Calu3 (cell line): Measurements from ENCODE around the gene GGPS1. TPM values are rescaled to one million over a fixed set of nuclear protein-coding genes. Genes with fewer than 3 reads are reported as not detected.
A peak's percentile ranks its signal among the peaks of the same experiment; 100 is the strongest.

Source experiments
- BruUV-seq: library from RNA; stranded (reverse); fragments of 400-500 nt; replicated peaks from 2 replicates; lab custom pipeline; 2021; lab: Mats Ljungman, UMichigan
- CTCF ChIA-PET: fragments of 300-600 bp; sonication (Branson Sonifier 250); formaldehyde crosslinking; loops from one replicate; lab custom pipeline; 2022; ENCODE audit warnings: antibody characterized with exemption; lab: Charles Lee
- DNase-seq: peaks from one replicate; pipeline ENCODE4 v3.0.0; 2022
- H3K27ac Mint-ChIP-seq: one replicate; pipeline ENCODE4 v1.8.0; 2022; ENCODE audit warnings: mixed read lengths; ENCODE audit not compliant: unreplicated experiment
- H3K27me3 Mint-ChIP-seq: one replicate; pipeline ENCODE4 v1.8.0; 2022; ENCODE audit warnings: mixed read lengths; ENCODE audit not compliant: unreplicated experiment
- H3K36me3 Mint-ChIP-seq: one replicate; pipeline ENCODE4 v1.8.0; 2022; ENCODE audit warnings: mild to moderate bottlenecking, moderate library complexity, mixed read lengths; ENCODE audit not compliant: insufficient read depth, unreplicated experiment
- H3K4me1 Mint-ChIP-seq: one replicate; pipeline ENCODE4 v1.8.0; 2022; ENCODE audit warnings: mild to moderate bottlenecking, low read depth, mixed read lengths; ENCODE audit not compliant: unreplicated experiment
- H3K4me3 Mint-ChIP-seq: one replicate; pipeline ENCODE4 v1.8.0; 2022; ENCODE audit warnings: mild to moderate bottlenecking, low read depth, moderate library complexity, mixed read lengths; ENCODE audit not compliant: unreplicated experiment
- H3K9me3 Mint-ChIP-seq: one replicate; pipeline ENCODE4 v1.8.0; 2022; ENCODE audit warnings: low read depth, mixed read lengths; ENCODE audit not compliant: unreplicated experiment
- intact Hi-C: fragments of 100-400 bp; cut with micrococcal nuclease; formaldehyde crosslinking; loops from one replicate; pipeline ENCODE4 v1.10.0; 2022; ENCODE audit not compliant: unreplicated experiment
- total RNA-seq: library from RNA; stranded (reverse); gene quantifications from 2 replicates; pipeline ENCODE4 v1.2.3, GENCODE V29; 2022
- TF ChIP-seq, protein P1 (sequence below): fragments of 200-600 bp; IDR thresholded peaks from one replicate; pipeline ENCODE4 v1.8.0; 2022; ENCODE audit warnings: antibody characterized with exemption; ENCODE audit not compliant: unreplicated experiment

GGPS1 gene
- total RNA-seq, 1 experiment from 2014 or later = 40.5 TPM

DNA sequence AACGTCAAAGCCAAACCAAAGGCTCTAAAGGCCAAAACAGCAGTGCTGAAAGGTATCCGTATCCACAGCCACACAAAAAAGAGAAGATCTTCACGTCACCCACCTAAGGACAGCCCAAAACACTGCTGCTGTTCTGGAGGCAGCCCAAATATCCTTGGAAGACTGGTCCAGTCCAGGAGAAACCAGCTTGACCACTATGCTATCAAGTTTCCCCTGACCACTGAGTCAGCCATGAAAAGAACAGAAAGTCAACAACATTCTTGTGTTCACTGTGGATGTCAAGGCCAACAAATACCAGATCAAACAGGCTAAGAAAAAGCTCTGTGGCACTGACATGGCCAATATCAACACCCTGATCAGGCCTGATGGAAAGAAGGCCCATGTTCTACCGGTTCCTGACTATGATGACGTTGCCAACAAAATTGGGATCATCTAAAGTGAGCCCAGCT lies 32.4 kb upstream of the GGPS1 start:
- TF ChIP-seq, protein P1, sequence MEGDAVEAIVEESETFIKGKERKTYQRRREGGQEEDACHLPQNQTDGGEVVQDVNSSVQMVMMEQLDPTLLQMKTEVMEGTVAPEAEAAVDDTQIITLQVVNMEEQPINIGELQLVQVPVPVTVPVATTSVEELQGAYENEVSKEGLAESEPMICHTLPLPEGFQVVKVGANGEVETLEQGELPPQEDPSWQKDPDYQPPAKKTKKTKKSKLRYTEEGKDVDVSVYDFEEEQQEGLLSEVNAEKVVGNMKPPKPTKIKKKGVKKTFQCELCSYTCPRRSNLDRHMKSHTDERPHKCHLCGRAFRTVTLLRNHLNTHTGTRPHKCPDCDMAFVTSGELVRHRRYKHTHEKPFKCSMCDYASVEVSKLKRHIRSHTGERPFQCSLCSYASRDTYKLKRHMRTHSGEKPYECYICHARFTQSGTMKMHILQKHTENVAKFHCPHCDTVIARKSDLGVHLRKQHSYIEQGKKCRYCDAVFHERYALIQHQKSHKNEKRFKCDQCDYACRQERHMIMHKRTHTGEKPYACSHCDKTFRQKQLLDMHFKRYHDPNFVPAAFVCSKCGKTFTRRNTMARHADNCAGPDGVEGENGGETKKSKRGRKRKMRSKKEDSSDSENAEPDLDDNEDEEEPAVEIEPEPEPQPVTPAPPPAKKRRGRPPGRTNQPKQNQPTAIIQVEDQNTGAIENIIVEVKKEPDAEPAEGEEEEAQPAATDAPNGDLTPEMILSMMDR = no peak
- intact Hi-C loops = loop anchor here (2.0 to 5.0 kb wide), 2 partner anchors 15 to 34 kb away; no protein-coding TSS in a partner anchor
- CTCF ChIA-PET = interaction anchor here (0.6 to 1.2 kb wide), 7 partner anchors 11 to 1195 kb away, joined by 3 to 7 read pairs (median 3); partner anchors contain the start of gene ARID4B
- DNase-seq = peak; percentile 62
- Mint-ChIP-seq H3K36me3 (no peaks in the 10 kb centered on the region), H3K4me1 (peaks cover 46% of the 10 kb centered on the region), H3K4me3 (peak overlapping the region; percentile 37), H3K27ac (peak overlapping the region; percentile 81), H3K9me3 (peaks cover 5% of the 10 kb centered on the region), H3K27me3 (no peaks in the 10 kb centered on the region)
- BruUV-seq = no TSS peak

DNA sequence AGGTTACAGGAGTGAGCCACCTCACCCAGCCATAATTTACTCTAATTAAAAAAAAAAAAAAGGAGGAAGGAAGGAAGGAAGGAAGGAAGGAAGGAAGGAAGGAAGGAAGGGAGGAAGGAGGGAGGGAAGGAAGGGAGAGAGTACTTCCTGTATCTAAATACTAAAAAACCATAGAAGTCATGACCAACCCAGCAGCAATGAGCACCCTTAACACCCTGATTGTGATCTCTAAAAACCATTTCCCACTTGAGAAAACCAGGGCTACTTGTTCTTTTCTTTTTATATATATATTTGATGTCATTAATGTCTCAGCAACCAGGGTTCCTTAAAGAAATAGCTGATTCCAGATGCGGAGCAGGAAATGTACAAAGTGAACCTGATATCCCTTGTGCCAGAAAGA lies 31.6 kb upstream of the GGPS1 start:
- intact Hi-C loops = loop anchor here (2.0 to 5.0 kb wide), 2 partner anchors 16 to 34 kb away; no protein-coding TSS in a partner anchor
- Mint-ChIP-seq H3K27ac (no peak overlapping the region), H3K27me3 (no peaks in the 10 kb centered on the region), H3K36me3 (no peaks in the 10 kb centered on the region), H3K4me1 (peaks cover 46% of the 10 kb centered on the region), H3K9me3 (peaks cover 5% of the 10 kb centered on the region), H3K4me3 (no peak overlapping the region)
- CTCF ChIA-PET = no interaction called here
- no peak for DNase-seq
- no TSS peak for BruUV-seq
- TF ChIP-seq, protein P1 = no peak

DNA sequence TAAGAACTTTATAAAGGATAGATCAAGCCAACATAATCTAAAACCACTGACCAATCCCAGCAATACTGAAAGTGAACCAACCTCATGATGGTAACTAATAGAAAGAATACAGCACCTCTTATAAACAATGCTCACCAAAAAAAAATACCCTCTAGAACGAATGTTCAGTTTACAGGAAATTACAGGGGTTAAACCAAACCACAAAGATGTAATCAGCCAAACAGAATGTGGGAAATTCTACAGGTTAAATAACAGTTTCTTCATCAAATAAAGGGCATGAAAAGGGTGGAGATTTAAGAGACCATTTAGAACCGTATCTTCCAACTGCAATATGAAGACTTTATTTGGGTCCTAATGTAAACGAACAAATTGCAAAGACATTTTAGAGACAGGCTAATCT lies 30.8 kb upstream of the GGPS1 start:
- intact Hi-C loops = loop anchor here (2.0 to 5.0 kb wide), 2 partner anchors 17 to 35 kb away; no protein-coding TSS in a partner anchor
- TF ChIP-seq, protein P1 = no peak

DNA sequence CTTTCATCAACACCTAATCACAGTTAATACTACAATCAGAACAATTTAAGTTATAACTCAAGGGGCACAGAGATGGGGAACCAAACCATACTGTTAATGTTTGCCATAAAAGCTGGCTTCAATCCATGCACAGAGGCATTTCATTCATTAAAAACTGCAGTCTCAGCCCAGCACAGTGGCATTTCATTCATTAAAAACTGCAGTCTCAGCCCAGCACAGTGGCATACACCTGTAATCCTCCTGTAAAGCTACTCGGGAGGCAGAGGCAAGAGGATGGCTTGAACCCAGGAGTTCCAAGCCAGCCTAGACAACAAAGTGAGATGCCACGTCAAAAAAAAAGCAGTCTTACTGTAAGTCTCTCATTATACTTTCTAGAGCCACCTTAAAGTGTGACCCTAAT lies 29.6 kb upstream of the GGPS1 start:
- BruUV-seq = no TSS peak

More for the DNA sequence above, 30.8 kb upstream of the GGPS1 start:
- no peaks in the 10 kb centered on the region for H3K27me3 Mint-ChIP-seq
- H3K4me3 Mint-ChIP-seq = no peak overlapping the region
- peaks cover 5% of the 10 kb centered on the region for H3K9me3 Mint-ChIP-seq
- H3K27ac Mint-ChIP-seq = peak overlapping the region; percentile 14
- BruUV-seq = no TSS peak
- peaks cover 42% of the 10 kb centered on the region for H3K4me1 Mint-ChIP-seq
- no peak for DNase-seq
- CTCF ChIA-PET = no interaction called here
- no peaks in the 10 kb centered on the region for H3K36me3 Mint-ChIP-seq

More for the DNA sequence above, 29.6 kb upstream of the GGPS1 start:
- H3K36me3 Mint-ChIP-seq = peaks cover 7% of the 10 kb centered on the region
- TF ChIP-seq, protein P1 = no peak
- H3K27ac Mint-ChIP-seq = no peak overlapping the region
- CTCF ChIA-PET = interaction anchor here (0.5 kb wide), 1 partner anchor 71 kb away, joined by 3 read pairs; no protein-coding TSS in a partner anchor
- H3K4me3 Mint-ChIP-seq = peak overlapping the region; percentile 39
- no peaks in the 10 kb centered on the region for H3K27me3 Mint-ChIP-seq
- H3K9me3 Mint-ChIP-seq = peaks cover 5% of the 10 kb centered on the region
- peaks cover 35% of the 10 kb centered on the region for H3K4me1 Mint-ChIP-seq
- DNase-seq = no peak
- intact Hi-C loops = loop anchor here (5.0 kb wide), 1 partner anchor 36 kb away; no protein-coding TSS in a partner anchor
